ENCODE measurements around the gene KCNN2. TPM values are rescaled to one million over a fixed set of nuclear protein-coding genes. Genes with fewer than 3 reads are reported as not detected.

KCNN2 gene
- total RNA-seq, 1 donor from 2014 or later = 0.88 TPM

GRCh38 chr5:114358329-114358728 is 3.5 kb upstream of the KCNN2 start:
- no peak for TF ChIP-seq CTCF (IDR thresholded peaks at IDR 0.05; ENCODE audit: insufficient read depth, low read length, poor library complexity, severe bottlenecking)
- H3K27me3 ChIP-seq (ENCODE audit: control insufficient read depth, insufficient read depth, low read length) = peaks cover 35% of the 10 kb centered on the region
- no peaks in the 10 kb centered on the region for H3K36me3 ChIP-seq (ENCODE audit: control insufficient read depth, insufficient read depth, low read length)
- DNase-seq (ENCODE audit: low read depth) = no peak
- H3K4me3 ChIP-seq (ENCODE audit: low read depth, low read length) = no peak overlapping the region

GRCh38 chr5:114360357-114360756 is 1.5 kb upstream of the KCNN2 start:
- no peak for TF ChIP-seq CTCF (IDR thresholded peaks at IDR 0.05; ENCODE audit: insufficient read depth, low read length, poor library complexity, severe bottlenecking)
- peaks cover 44% of the 10 kb centered on the region for H3K27me3 ChIP-seq (ENCODE audit: control insufficient read depth, insufficient read depth, low read length)
- H3K4me3 ChIP-seq (ENCODE audit: low read depth, low read length) = peak overlapping the region; percentile 58
- no peaks in the 10 kb centered on the region for H3K36me3 ChIP-seq (ENCODE audit: control insufficient read depth, insufficient read depth, low read length)
- no peak for DNase-seq (ENCODE audit: low read depth)

GRCh38 chr5:114360816-114361723 is 800 bp upstream of the KCNN2 start:
- Histone ChIP-seq H3K36me3 (ENCODE audit: control insufficient read depth, insufficient read depth, low read length) (no peaks in the 10 kb centered on the region), H3K27me3 (ENCODE audit: control insufficient read depth, insufficient read depth, low read length) (peaks cover 45% of the 10 kb centered on the region), H3K4me3 (ENCODE audit: low read depth, low read length) (peak overlapping the region; percentile 58)
- TF ChIP-seq CTCF (IDR thresholded peaks at IDR 0.05; ENCODE audit: insufficient read depth, low read length, poor library complexity, severe bottlenecking) = no peak
- DNase-seq (ENCODE audit: low read depth) = no peak

GRCh38 chr5:114362197-114362976 is 517 bp downstream of the KCNN2 start:
- no peaks in the 10 kb centered on the region for H3K36me3 ChIP-seq (ENCODE audit: control insufficient read depth, insufficient read depth, low read length)
- H3K4me3 ChIP-seq (ENCODE audit: low read depth, low read length) = peak overlapping the region; percentile 58
- no peak for DNase-seq (ENCODE audit: low read depth)
- H3K27me3 ChIP-seq (ENCODE audit: control insufficient read depth, insufficient read depth, low read length) = peaks cover 45% of the 10 kb centered on the region
- no peak for TF ChIP-seq CTCF (IDR thresholded peaks at IDR 0.05; ENCODE audit: insufficient read depth, low read length, poor library complexity, severe bottlenecking)

- Histone ChIP-seq H3K4me3 (ENCODE audit: low read depth, low read length) (no peak overlapping the region), H3K27me3 (ENCODE audit: control insufficient read depth, insufficient read depth, low read length) (peaks cover 45% of the 10 kb centered on the region), H3K36me3 (ENCODE audit: control insufficient read depth, insufficient read depth, low read length) (no peaks in the 10 kb centered on the region)
- no peak for TF ChIP-seq CTCF (IDR thresholded peaks at IDR 0.05; ENCODE audit: insufficient read depth, low read length, poor library complexity, severe bottlenecking)
- DNase-seq (ENCODE audit: low read depth) = no peak
Measured at GRCh38 chr5:114362977-114363761, 1.3 kb downstream of the KCNN2 start.
